OCI-LY1 (cell line): ENCODE results near the gene SURF6.

Experiments used
- H2AFZ ChIP-seq: fragments of 200-600 bp; sonication (generic), shearing (Covaris generic); 2 replicates; pipeline ENCODE4 v1.6.0; 2014; ENCODE audit warnings: antibody characterized with exemption, mild to moderate bottlenecking, low read length
- H3F3A ChIP-seq: fragments of 200-600 bp; sonication (generic), shearing (Covaris generic); 2 replicates; pipeline ENCODE4 v1.6.0; 2014; ENCODE audit warnings: mild to moderate bottlenecking, antibody characterized with exemption, low read length, moderate library complexity; ENCODE audit not compliant: insufficient read depth
- H3K27ac ChIP-seq: fragments of 200-600 bp; sonication (generic); 2 replicates; pipeline ENCODE4 v1.5.1; 2014; ENCODE audit warnings: low read length, mixed run types, mild to moderate bottlenecking, low read depth; ENCODE audit not compliant: poor library complexity, severe bottlenecking
- H3K27me3 ChIP-seq: fragments of 200-600 bp; sonication (generic); 2 replicates; pipeline ENCODE4 v1.6.0; 2014; ENCODE audit warnings: antibody characterized with exemption, mild to moderate bottlenecking, low read length, moderate library complexity; ENCODE audit not compliant: insufficient read depth
- H3K36me3 ChIP-seq: fragments of 200-600 bp; sonication (generic); 2 replicates; pipeline ENCODE4 v1.6.1; 2014; ENCODE audit warnings: mild to moderate bottlenecking, antibody characterized with exemption, low read length, moderate library complexity, mixed read lengths; ENCODE audit not compliant: insufficient read depth
- H3K4me1 ChIP-seq: fragments of 200-600 bp; sonication (generic); 2 replicates; pipeline ENCODE4 v1.5.1; 2014; ENCODE audit warnings: mild to moderate bottlenecking, low read length, moderate library complexity; ENCODE audit not compliant: insufficient read depth, severe bottlenecking
- H3K4me2 ChIP-seq: fragments of 200-600 bp; sonication (generic), shearing (Covaris generic); 2 replicates; pipeline ENCODE4 v1.6.1; 2014; ENCODE audit warnings: low read length
- H3K4me3 ChIP-seq: fragments of 200-600 bp; sonication (generic); 2 replicates; pipeline ENCODE4 v1.5.1; 2014; ENCODE audit warnings: low read length, low read depth, mild to moderate bottlenecking, mixed read lengths; ENCODE audit not compliant: poor library complexity, severe bottlenecking
- H3K79me2 ChIP-seq: fragments of 200-600 bp; shearing (Covaris generic); 2 replicates; pipeline ENCODE4 v1.6.1; 2016; ENCODE audit warnings: mixed run types, low read length, mixed read lengths; ENCODE audit not compliant: insufficient read depth
- H3K9ac ChIP-seq: fragments of 200-600 bp; sonication (generic), shearing (Covaris generic); 2 replicates; pipeline ENCODE4 v1.6.1; 2014; ENCODE audit warnings: mild to moderate bottlenecking, low read length, mixed read lengths
- H3K9me2 ChIP-seq: fragments of 200-600 bp; sonication (generic), shearing (Covaris generic); 2 replicates; pipeline ENCODE4 v1.6.1; 2014; ENCODE audit warnings: low read depth, mild to moderate bottlenecking, low read length, mixed read lengths
- H3K9me3 ChIP-seq: fragments of 200-600 bp; shearing (Covaris generic); 2 replicates; pipeline ENCODE4 v1.6.1; 2014; ENCODE audit warnings: low read length, mixed read lengths
- H4K20me1 ChIP-seq: fragments of 200-600 bp; sonication (generic), shearing (Covaris generic); 2 replicates; pipeline ENCODE4 v1.6.0; 2016; ENCODE audit warnings: mild to moderate bottlenecking, low read length; ENCODE audit not compliant: insufficient read depth
- CTCF ChIP-seq: fragments of 200-600 bp; sonication (generic), shearing (Covaris generic); IDR thresholded peaks from 2 replicates; pipeline ENCODE4 v1.5.1; 2017; ENCODE audit warnings: mild to moderate bottlenecking, antibody characterized with exemption, low read length, moderate library complexity, mixed read lengths
- EZH2 ChIP-seq: fragments of 200-600 bp; sonication (generic), shearing (Covaris generic); IDR thresholded peaks from 2 replicates; pipeline ENCODE4 v1.8.0; 2017; ENCODE audit warnings: borderline replicate concordance, mixed run types, mild to moderate bottlenecking, antibody characterized with exemption, low read length, moderate library complexity, mixed read lengths

SURF6 gene

GRCh38 chr9:133375724-133376654 is 40.0 kb upstream of the SURF6 start, which contains the start of the genes STKLD1 and SURF4:
Gene STKLD1, plus strand, starts transcription at chr9:133376366. Its CDS starts 108 bp downstream, at chr9:133376474.
Gene SURF4, minus strand, starts transcription at chr9:133376060. Its CDS starts 91 bp downstream, at chr9:133375969.
- Histone ChIP-seq H3K9me3 (no peaks in the 10 kb centered on the region), H3K27me3 (no peaks in the 10 kb centered on the region; the same call in 1 of the 2 replicates), H3K36me3 (peaks cover 5% of the 10 kb centered on the region; the same call in 1 of the 2 replicates), H3K4me1 (peaks cover 35% of the 10 kb centered on the region), H3K4me2 (peak within 1 kb of the TSS; percentile 93), H4K20me1 (no peaks in the 10 kb centered on the region), H3K4me3 (peak within 1 kb of the TSS; percentile 73), H3K9ac (peak within 1 kb of the TSS; percentile 75), H3K27ac (peak within 1 kb of the TSS; percentile 26), H3K79me2 (peaks cover 24% of the 10 kb centered on the region), H3F3A (no peaks in the 10 kb centered on the region), H2AFZ (no peak within 1 kb of the TSS), H3K9me2 (no peaks in the 10 kb centered on the region)
- TF ChIP-seq EZH2, result no peak
- TF ChIP-seq CTCF, result no peak

DNA sequence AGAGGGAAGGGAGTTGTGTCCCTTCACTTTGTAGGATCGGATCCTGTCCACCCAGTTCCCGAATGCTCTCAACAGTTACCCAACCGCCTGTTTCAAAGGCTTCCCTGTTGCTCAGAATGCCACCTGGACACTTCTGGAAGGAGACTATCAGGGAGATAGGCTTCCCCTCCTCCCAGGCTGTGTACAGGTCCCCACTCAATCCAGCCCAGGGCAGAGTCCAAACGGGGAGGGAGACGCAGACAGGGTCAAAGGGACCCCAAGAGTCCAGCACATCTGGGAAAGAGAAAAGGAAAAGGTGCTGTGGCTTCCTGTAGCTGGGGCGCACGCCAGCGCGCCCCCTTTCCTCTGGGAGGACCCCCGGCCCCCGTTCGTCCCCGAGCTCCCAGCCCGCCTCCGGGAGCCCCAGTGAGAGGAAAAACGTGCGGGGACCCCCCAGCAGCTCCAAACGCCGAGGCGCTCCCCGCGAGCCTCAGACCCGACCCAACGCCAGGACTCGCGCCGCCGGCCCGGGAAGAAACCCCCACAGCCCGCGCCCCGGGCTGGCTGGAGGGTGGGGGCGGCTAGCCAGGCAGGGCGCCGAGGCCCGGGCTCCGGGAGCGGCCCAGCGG is 39.2 kb upstream of the SURF6 start:
- Histone ChIP-seq H3K9me3 (no peaks in the 10 kb centered on the region), H3K79me2 (peaks cover 24% of the 10 kb centered on the region), H3K4me1 (peaks cover 43% of the 10 kb centered on the region), H3K36me3 (peaks cover 8% of the 10 kb centered on the region; the same call in 1 of the 2 replicates), H3K9me2 (no peaks in the 10 kb centered on the region), H4K20me1 (no peaks in the 10 kb centered on the region), H3K4me2 (peak overlapping the region; percentile 93), H3F3A (no peaks in the 10 kb centered on the region), H2AFZ (no peak overlapping the region), H3K9ac (peak overlapping the region; percentile 75), H3K27ac (peak overlapping the region; percentile 26), H3K27me3 (no peaks in the 10 kb centered on the region; the same call in 1 of the 2 replicates), H3K4me3 (peak overlapping the region; percentile 73)
- no peak for TF ChIP-seq EZH2
- TF ChIP-seq CTCF, result peak; percentile 46

GRCh38 chr9:133374612-133375115 is 38.7 kb upstream of the SURF6 start:
- Histone ChIP-seq H3F3A (no peaks in the 10 kb centered on the region), H3K4me3 (peak overlapping the region; percentile 73), H3K36me3 (peaks cover 14% of the 10 kb centered on the region; the same call in 1 of the 2 replicates), H3K27ac (peak overlapping the region; percentile 26), H3K79me2 (peaks cover 24% of the 10 kb centered on the region), H3K27me3 (no peaks in the 10 kb centered on the region; the same call in 1 of the 2 replicates), H4K20me1 (no peaks in the 10 kb centered on the region), H3K4me2 (peak overlapping the region; percentile 93), H3K9me2 (no peaks in the 10 kb centered on the region), H3K9ac (peak overlapping the region; percentile 75), H2AFZ (no peak overlapping the region), H3K4me1 (peaks cover 44% of the 10 kb centered on the region), H3K9me3 (no peaks in the 10 kb centered on the region)
- TF ChIP-seq CTCF, result no peak
- TF ChIP-seq EZH2, result no peak
